ENCODE results near the gene RNF220.

Gene RNF220

GRCh38 chr1:44605914-44606615, 201.0 kb downstream of the RNF220 start:
- Histone ChIP-seq H3K4me2 (ENCODE audit: low read length) (no peak overlapping the region), H4K20me1 (ENCODE audit: control insufficient read depth, insufficient read depth, low read depth, low read length) (no peaks in the 10 kb centered on the region), H3F3A (ENCODE audit: control insufficient read depth, insufficient read depth) (no peaks in the 10 kb centered on the region), H3K9me3 (ENCODE audit: control insufficient read depth, insufficient read depth, low read length) (no peaks in the 10 kb centered on the region), H3K27me3 (ENCODE audit: control insufficient read depth, low read length) (peaks cover 7% of the 10 kb centered on the region; the same call in 1 of the 2 replicates), H3K4me3 (ENCODE audit: low read length) (no peak overlapping the region), H3K27ac (ENCODE audit: low read depth, low read length) (no peak overlapping the region), H3K36me3 (ENCODE audit: control insufficient read depth, low read length) (no peaks in the 10 kb centered on the region), H3K9me2 (replicated peaks; ENCODE audit: control insufficient read depth, low read length) (no peaks in the 10 kb centered on the region), H3K79me2 (ENCODE audit: control insufficient read depth, low read length) (no peaks in the 10 kb centered on the region), H3K4me1 (ENCODE audit: control insufficient read depth, low read length) (no peaks in the 10 kb centered on the region)
- TF ChIP-seq, protein P1, sequence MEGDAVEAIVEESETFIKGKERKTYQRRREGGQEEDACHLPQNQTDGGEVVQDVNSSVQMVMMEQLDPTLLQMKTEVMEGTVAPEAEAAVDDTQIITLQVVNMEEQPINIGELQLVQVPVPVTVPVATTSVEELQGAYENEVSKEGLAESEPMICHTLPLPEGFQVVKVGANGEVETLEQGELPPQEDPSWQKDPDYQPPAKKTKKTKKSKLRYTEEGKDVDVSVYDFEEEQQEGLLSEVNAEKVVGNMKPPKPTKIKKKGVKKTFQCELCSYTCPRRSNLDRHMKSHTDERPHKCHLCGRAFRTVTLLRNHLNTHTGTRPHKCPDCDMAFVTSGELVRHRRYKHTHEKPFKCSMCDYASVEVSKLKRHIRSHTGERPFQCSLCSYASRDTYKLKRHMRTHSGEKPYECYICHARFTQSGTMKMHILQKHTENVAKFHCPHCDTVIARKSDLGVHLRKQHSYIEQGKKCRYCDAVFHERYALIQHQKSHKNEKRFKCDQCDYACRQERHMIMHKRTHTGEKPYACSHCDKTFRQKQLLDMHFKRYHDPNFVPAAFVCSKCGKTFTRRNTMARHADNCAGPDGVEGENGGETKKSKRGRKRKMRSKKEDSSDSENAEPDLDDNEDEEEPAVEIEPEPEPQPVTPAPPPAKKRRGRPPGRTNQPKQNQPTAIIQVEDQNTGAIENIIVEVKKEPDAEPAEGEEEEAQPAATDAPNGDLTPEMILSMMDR (IDR thresholded peaks at IDR 0.05; ENCODE audit: low read depth, low read length, poor library complexity, severe bottlenecking), result no peak
- no peak for TF ChIP-seq EZH2phosphoT487 (IDR thresholded peaks at IDR 0.05; ENCODE audit: borderline replicate concordance, low read length)

GRCh38 chr1:44606701-44607281, 201.7 kb downstream of the RNF220 start:
- Histone ChIP-seq H3K4me1 (ENCODE audit: control insufficient read depth, low read length) (no peaks in the 10 kb centered on the region), H3K9me2 (replicated peaks; ENCODE audit: control insufficient read depth, low read length) (no peaks in the 10 kb centered on the region), H4K20me1 (ENCODE audit: control insufficient read depth, insufficient read depth, low read depth, low read length) (no peaks in the 10 kb centered on the region), H3K4me3 (ENCODE audit: low read length) (no peak overlapping the region), H3F3A (ENCODE audit: control insufficient read depth, insufficient read depth) (no peaks in the 10 kb centered on the region), H3K27me3 (ENCODE audit: control insufficient read depth, low read length) (peaks cover 4% of the 10 kb centered on the region; the same call in 1 of the 2 replicates), H3K27ac (ENCODE audit: low read depth, low read length) (no peak overlapping the region), H3K4me2 (ENCODE audit: low read length) (no peak overlapping the region), H3K9me3 (ENCODE audit: control insufficient read depth, insufficient read depth, low read length) (no peaks in the 10 kb centered on the region), H3K36me3 (ENCODE audit: control insufficient read depth, low read length) (no peaks in the 10 kb centered on the region), H3K79me2 (ENCODE audit: control insufficient read depth, low read length) (no peaks in the 10 kb centered on the region)
- TF ChIP-seq, protein P1 (IDR thresholded peaks at IDR 0.05; ENCODE audit: low read depth, low read length, poor library complexity, severe bottlenecking), result no peak
- no peak for TF ChIP-seq EZH2phosphoT487 (IDR thresholded peaks at IDR 0.05; ENCODE audit: borderline replicate concordance, low read length)

GRCh38 chr1:44608141-44608540, 203.1 kb downstream of the RNF220 start:
- TF ChIP-seq EZH2phosphoT487 (IDR thresholded peaks at IDR 0.05; ENCODE audit: borderline replicate concordance, low read length), result no peak
- TF ChIP-seq, protein P1 (IDR thresholded peaks at IDR 0.05; ENCODE audit: low read depth, low read length, poor library complexity, severe bottlenecking), result peak; percentile 64
- H3K36me3 ChIP-seq (ENCODE audit: control insufficient read depth, low read length), result no peaks in the 10 kb centered on the region

More at GRCh38 chr1:44608141-44608540, 203.1 kb downstream of the RNF220 start:
- Histone ChIP-seq H3K4me3 (ENCODE audit: low read length) (no peak overlapping the region), H4K20me1 (ENCODE audit: control insufficient read depth, insufficient read depth, low read depth, low read length) (no peaks in the 10 kb centered on the region), H3K4me2 (ENCODE audit: low read length) (no peak overlapping the region), H3F3A (ENCODE audit: control insufficient read depth, insufficient read depth) (no peaks in the 10 kb centered on the region), H3K9me3 (ENCODE audit: control insufficient read depth, insufficient read depth, low read length) (no peaks in the 10 kb centered on the region), H3K9me2 (replicated peaks; ENCODE audit: control insufficient read depth, low read length) (no peaks in the 10 kb centered on the region), H3K79me2 (ENCODE audit: control insufficient read depth, low read length) (no peaks in the 10 kb centered on the region), H3K4me1 (ENCODE audit: control insufficient read depth, low read length) (no peaks in the 10 kb centered on the region), H3K27me3 (ENCODE audit: control insufficient read depth, low read length) (no peaks in the 10 kb centered on the region), H3K27ac (ENCODE audit: low read depth, low read length) (no peak overlapping the region)
